H1 (cell line): ENCODE measurements around the gene NPFFR1. TPM values are rescaled to one million over a fixed set of nuclear protein-coding genes. Genes with fewer than 3 reads are reported as not detected.

Experiments used
- ATF3 ChIP-seq: IDR thresholded peaks from 2 replicates; pipeline ENCODE4 v1.6.1; 2011; ENCODE audit warnings: low read depth, mild to moderate bottlenecking, low read length; ENCODE audit not compliant: insufficient read depth
- CEBPB ChIP-seq: IDR thresholded peaks from 2 replicates; pipeline ENCODE4 v1.6.1; 2012; ENCODE audit warnings: low read depth, low read length
- CHD7 ChIP-seq: fragments of 300-600 bp; sonication (generic); IDR thresholded peaks from 2 replicates; pipeline ENCODE4 v1.7.1; 2012; ENCODE audit warnings: low read length, moderate library complexity, mild to moderate bottlenecking, inconsistent platforms; ENCODE audit not compliant: insufficient replicate concordance
- E2F6 ChIP-seq: IDR thresholded peaks from 2 replicates; pipeline ENCODE4 v1.6.1; 2012; ENCODE audit warnings: inconsistent platforms
- NRF1 ChIP-seq: IDR thresholded peaks from 2 replicates; pipeline ENCODE4 v1.6.1; 2011; ENCODE audit warnings: mild to moderate bottlenecking, low read depth, low read length, improper control_type of control experiment
- polyA plus RNA-seq, 7 experiments: library from polyadenylated mRNA; depleted of rRNA in 3 of 7; stranded (reverse) in 5 of 7; unstranded in 2 of 7; fragments of >200 nt in 5 of 7; fragments of 200-250 nt in 2 of 7; gene quantifications; 1 replicate in 5 of 7; 2 replicates in 1 of 7; 4 replicates in 1 of 7; pipeline versions ENCODE4 v1.2.1 to v1.2.3, GENCODE V29; 2011 to 2013; ENCODE audit warnings: missing spikeins in 2 of 7, mixed read lengths in 2 of 7
- total RNA-seq: library from RNA; stranded (reverse); fragmentation: NEBNext Ultra II Directional; extraction: Animal tissue kit (Norgen Biotek cat#: 25700); gene quantifications from 2 replicates; pipeline ENCODE4 v1.2.1, GENCODE V29; 2021

Gene NPFFR1
- total and polyA plus RNA-seq, 2 of the 8 experiments (the other 6 are each of a cell fraction or from before 2014, with no cell fraction given) = 0.02 to 0.06 TPM

DNA sequence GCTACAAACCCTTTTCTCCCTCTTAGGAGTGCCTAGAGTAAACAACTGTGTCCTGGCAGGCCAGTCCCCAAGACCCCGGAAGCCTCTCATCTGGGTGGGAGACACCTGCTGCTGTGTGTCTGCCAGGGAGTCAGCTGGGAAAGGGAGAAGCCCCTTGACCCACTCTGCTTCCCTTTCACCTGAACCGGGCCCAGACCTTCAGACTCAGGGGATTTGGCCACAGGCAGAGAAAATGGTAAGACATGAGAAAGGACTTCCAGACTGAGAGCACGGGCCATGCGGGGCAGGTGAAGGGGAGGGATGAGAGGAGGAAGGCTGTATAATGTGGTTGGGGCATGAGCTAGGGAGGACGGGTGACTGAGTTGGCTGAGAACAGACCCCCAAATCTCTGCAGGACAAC lies 36.0 kb upstream of the NPFFR1 start (continued):
- TF ChIP-seq CHD7 = no peak
- no peak for TF ChIP-seq NRF1
- TF ChIP-seq E2F6 = no peak
- TF ChIP-seq ATF3 = no peak
- TF ChIP-seq CEBPB = no peak
